Epithelial cell of esophagus (primary cell): ENCODE results near the gene RACGAP1.
"Not testable (repeated sequence)": the region's sequence is repeated elsewhere in the genome, so short reads cannot be mapped to it uniquely, and the experiment has no call there.

Experiments used
- DNase-seq: peaks from one replicate; pipeline ENCODE4 v3.0.0; 2010; ENCODE audit warnings: low read depth
- H3K4me3 ChIP-seq: 2 replicates; pipeline ENCODE4 v1.5.1; 2011; ENCODE audit warnings: mild to moderate bottlenecking, low read length, control low read depth
- CTCF ChIP-seq: IDR thresholded peaks from 2 replicates; pipeline ENCODE4 v1.5.1; 2011; ENCODE audit warnings: low read depth, mild to moderate bottlenecking, low read length, control low read depth, inconsistent platforms; ENCODE audit not compliant: insufficient read depth; ENCODE audit errors: missing control alignments

Gene RACGAP1

GRCh38 chr12:50006280-50006679 lies 19.0 kb downstream of the RACGAP1 start:
- no peak for TF ChIP-seq CTCF
- no peak for DNase-seq
- no peak overlapping the region for H3K4me3 ChIP-seq

- no peak for DNase-seq
- TF ChIP-seq CTCF: no peak
- H3K4me3 ChIP-seq: no peak overlapping the region
Measured at GRCh38 chr12:50005175-50005574, 20.1 kb downstream of the RACGAP1 start.

- no peak for TF ChIP-seq CTCF
- no peak for DNase-seq
Measured at GRCh38 chr12:50004696-50005095, 20.6 kb downstream of the RACGAP1 start.

GRCh38 chr12:50003595-50003994 lies 21.7 kb downstream of the RACGAP1 start:
- DNase-seq: no peak
- H3K4me3 ChIP-seq: no peak overlapping the region
- no peak for TF ChIP-seq CTCF

More at GRCh38 chr12:50004696-50005095, 20.6 kb downstream of the RACGAP1 start:
- no peak overlapping the region for H3K4me3 ChIP-seq

- no peak for TF ChIP-seq CTCF
- DNase-seq: no peak
Measured at GRCh38 chr12:49998453-49998852, 26.8 kb downstream of the RACGAP1 start.

GRCh38 chr12:49990273-49990672 lies 35.0 kb downstream of the RACGAP1 start:
- no peak overlapping the region for H3K4me3 ChIP-seq
- DNase-seq: peak; percentile 52
- no peak for TF ChIP-seq CTCF

More at GRCh38 chr12:49998453-49998852, 26.8 kb downstream of the RACGAP1 start:
- no peak overlapping the region for H3K4me3 ChIP-seq

GRCh38 chr12:49989400-49989799 lies 35.9 kb downstream of the RACGAP1 start:
- not testable (repeated sequence) for DNase-seq, H3K4me3 ChIP-seq
